Caki2 (cell line): Measurements from ENCODE around the gene DDX10. TPM values are rescaled to one million over a fixed set of nuclear protein-coding genes. Genes with fewer than 3 reads are reported as not detected.
A peak's percentile ranks its signal among the peaks of the same experiment; 100 is the strongest.
"Not testable (repeated sequence)": the region's sequence is repeated elsewhere in the genome, so short reads cannot be mapped to it uniquely, and the experiment has no call there.

ENCODE experiments used
- DNase-seq: peaks from one replicate; pipeline ENCODE4 v3.0.0-alpha.2; 2015; ENCODE audit warnings: low read depth
- in situ Hi-C: cut with HindIII; loops from 2 replicates; pipeline ENCODE4 v1.10.0; 2016; ENCODE audit warnings: low sequenced_read_pairs, low pct_unique_long_range_greater_than_20kb, mixed read lengths
- total RNA-seq: library from RNA; depleted of rRNA; stranded (reverse); fragments of >200 nt; shearing (Covaris generic); gene quantifications from 2 replicates; pipeline ENCODE4 v1.2.3, GENCODE V29; 2014; ENCODE audit warnings: low replicate concordance

DDX10 gene
- total RNA-seq, 1 experiment from 2014 or later = 11.2 TPM

DNA sequence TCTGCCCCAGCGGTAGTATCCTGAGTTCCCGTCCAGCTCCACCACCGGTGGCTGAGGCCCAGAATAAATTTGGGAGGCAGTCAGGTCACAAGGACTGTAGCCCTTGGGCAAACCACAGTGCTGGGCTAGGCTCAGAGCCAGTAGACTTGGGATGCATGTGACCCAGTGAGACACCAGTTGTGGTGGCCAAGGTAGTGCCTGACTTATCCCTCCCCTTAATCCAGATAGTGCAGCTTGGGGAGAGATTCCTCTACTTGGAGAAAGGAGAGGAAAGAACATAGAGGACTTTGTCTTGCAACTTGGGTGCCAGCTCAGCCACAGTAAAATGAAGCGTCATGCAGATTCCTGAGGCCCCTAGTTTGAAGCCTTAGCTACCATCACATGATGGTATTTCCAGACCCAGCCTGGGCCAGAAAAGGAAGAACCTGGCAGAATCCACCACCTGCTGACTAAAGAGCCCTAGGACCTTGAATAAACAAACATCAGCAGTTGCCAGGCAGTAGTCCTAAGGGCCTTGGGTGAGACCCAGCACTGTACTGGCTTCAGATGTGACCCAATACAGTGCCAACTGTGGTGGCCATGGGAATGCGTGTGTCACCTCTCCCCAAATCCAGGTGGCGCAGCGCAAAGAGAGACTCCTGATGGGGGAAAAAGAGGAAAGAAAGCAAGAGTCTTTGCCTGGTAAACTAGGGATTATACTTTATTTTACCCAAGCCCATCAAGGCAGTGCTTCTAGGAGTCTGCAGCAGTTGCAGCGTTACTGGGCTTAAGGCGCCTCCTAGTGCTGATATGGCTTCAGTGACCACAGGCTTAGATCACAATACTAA lies 17.0 kb upstream of the DDX10 start:
- in situ Hi-C loops = no loop called here
- DNase-seq = peak; percentile 40

DNA sequence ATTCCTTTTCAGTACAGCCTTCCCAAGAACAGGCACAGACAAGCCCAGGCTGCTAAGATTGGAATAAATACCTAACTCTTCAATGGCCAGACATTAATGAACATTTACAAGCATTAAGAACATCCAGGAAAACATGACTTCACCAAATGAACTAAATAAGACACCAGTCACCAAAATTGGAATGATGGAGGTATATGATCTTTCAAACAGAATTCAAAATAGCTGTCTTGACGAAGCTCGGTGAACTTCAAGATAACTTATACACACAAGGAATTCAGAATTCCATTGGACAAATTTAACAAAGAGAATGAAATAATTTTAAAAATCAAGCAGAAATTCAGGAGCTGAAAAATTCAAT lies 16.4 kb upstream of the DDX10 start:
- no peak for DNase-seq
- in situ Hi-C loops = no loop called here

DNA sequence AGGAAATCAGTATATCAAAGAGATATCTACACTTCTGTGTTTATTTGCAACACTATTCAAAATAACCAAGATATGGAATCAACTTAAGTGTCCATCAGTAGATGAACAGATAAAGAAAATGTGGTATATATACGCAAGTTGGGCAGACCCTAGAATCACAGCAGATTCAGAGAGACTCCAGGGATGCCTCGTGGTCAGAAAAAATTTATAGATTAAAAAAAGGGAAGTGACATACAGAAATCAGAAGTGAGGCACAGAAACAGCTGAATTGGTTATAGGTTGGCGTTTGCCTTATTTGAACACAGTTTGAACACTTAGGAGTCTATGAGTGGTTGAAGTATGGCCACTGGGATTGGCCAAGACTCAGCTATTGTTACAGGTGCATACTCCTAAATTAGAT lies 10.8 kb upstream of the DDX10 start:
- DNase-seq, in situ Hi-C loops: not testable (repeated sequence)

DNA sequence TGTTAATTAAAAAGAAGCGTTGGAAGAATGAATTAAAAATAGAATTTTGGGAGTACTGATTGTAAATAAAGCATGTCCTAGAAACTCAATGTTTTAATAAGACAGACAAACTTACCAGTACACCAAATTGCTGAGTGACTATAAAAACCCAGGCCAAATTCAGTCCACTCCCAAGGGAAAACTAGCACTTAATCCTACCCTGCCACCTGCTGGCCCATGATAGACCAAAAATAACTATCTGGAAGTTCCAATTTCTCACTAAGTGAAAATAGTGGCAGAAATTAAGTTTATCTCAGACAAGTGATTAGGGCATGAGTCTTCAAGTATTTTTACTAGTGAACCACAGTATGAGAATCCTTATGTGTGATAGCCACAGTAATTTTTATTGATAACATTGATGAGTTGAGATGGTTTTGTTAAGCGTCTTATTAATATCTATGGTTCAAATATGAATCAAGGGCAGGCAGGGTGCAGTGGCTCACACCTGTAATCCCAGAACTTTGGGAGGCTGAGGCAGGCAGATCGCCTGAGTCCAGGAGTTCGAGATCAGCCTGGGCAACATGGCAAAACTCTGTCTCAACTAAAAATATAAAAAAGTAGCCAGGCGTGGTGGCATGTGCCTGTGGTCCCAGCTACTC lies 9.8 kb upstream of the DDX10 start:
- in situ Hi-C loops = no loop called here

GRCh38 chr11:108662700-108663099 lies 2.2 kb upstream of the DDX10 start:
- DNase-seq = no peak
- in situ Hi-C loops = no loop called here

More for the DNA sequence above, 9.8 kb upstream of the DDX10 start:
- DNase-seq = peak; percentile 30

DNA sequence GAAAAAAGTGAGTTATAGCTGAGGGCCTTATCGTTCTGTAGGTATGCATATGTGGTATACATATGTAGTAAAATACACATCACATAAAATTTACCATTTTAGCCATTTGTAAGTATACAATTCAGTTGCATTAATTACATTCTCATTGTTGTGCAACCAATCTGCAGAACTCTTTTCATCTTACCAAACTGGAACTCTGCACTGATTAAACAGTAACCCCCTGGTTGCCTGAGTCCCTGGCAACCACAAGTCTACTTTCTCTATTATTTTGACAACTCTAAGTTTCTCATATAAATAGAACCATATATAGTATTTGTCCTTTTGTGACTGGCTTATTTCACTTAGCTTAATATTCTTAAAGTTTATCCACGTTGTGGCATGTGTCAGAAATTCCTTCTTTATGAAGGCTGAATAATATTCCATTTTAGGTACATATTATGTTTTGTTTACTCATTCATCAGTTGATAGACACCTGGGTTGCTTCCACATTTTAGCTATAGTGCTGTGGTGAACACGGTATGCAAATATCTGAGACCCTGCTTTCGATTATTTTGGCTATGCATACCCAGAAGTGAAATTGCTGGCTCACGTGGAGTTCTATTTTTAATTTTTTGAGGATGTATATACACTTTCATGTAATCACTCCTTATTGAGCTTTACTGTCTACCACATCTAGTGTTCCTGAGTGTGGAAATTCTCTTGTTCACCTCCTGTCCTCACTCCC lies 1.6 kb upstream of the DDX10 start:
- in situ Hi-C loops = no loop called here
- no peak for DNase-seq

DNA sequence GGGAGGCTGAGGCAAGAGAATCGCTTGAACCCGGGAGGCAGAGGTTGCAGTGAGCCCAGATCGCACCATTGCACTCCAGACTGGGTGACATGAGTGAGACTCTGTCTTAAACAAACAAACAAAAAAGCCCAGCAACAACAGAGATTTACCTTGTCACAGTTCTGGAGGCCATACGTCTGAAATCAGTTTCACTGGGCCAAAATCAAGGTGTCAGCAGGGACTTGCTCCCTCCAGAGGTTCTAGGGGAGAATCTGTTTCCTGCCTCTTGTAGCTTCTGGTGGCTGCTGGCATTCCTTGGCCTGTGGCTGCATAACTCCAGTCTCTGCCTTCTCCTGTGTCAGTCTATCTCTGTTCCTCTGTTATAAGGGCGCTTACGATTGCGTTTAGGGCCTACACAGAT lies 1.5 kb downstream of the DDX10 start:
- in situ Hi-C loops = no loop called here
- DNase-seq = no peak

DNA sequence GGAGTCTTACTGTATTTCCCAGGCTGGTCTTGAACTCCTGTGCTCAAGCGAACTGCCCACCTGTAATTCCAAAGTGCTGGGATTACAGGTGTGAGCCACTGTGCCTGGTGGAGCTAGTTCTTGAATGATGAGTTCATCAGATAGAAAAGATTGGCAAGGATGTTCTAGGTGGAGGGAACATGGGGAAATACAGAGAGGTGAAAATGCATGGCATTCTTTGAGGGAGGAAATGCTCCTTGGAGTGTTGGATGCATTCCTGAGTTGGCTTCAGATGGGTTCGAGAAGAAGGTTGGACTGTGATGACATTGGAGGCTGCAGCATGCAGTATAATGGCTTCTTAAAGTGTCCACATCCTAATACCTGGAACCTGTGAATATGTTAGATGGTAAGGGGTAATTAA lies 4.4 kb downstream of the DDX10 start:
- in situ Hi-C loops = no loop called here
- no peak for DNase-seq

DNA sequence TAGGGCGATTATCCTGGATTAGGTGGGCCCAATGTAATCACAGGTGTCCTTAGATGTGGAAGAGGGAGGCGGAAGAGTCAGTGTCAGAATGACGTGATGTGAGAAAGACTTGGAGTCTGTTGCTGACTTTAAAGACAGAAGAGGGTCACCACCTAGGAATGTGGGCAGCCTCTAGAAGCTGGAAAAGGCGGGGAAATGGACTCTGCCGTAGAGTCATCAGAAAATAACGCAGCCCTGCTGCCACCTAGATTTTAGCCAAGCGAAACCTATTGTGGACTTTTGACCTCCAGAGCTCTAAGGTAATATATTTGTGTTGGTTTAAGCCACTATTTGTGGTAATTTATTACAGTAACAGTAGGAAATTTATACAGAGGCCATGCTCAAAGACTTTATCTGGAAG lies 4.8 kb downstream of the DDX10 start:
- in situ Hi-C loops = no loop called here
- DNase-seq = peak; percentile 56

DNA sequence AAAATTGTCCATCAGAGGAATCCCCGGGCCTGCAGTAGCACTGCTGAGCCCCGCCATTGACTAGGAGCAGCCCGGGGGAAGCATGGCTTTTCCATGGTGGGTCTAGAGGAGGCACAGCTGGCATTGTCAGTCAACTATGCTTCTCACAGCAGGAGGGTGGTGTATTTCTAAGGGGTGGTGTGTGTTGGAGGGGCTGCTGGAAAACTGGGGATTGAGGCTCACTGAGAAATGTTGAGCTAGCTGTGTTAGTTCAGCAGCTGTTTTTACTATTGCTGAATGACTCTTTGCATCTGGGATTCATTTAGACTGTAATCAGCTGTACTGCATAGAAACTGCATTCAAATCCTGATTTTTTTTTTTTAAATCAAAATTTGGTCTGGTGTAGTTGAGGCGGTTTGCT lies 5.6 kb downstream of the DDX10 start:
- in situ Hi-C loops = no loop called here
- DNase-seq = no peak

- in situ Hi-C loops = no loop called here
- DNase-seq = no peak
These were observed 7.2 kb downstream of the DDX10 start for GRCh38 chr11:108672113-108672512.

DNA sequence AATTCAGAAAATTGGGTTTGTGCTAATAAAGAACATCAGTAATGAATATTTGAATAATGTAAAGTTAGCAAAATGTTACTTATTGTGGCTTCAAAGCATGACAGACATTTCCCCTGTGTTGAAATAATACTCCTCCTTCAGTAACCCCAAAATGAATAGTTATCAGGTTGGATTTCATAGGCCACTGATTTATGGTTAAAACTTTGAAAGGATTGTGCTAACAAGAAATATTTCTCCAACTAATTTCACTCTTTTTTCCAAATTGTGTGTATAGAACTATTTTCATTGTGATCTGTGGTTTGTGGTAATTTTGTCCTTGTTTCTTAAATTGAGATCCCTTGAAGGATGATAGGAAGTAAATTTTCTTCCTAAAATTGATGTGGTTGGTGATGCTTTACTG lies 7.9 kb downstream of the DDX10 start:
- no peak for DNase-seq
- in situ Hi-C loops = no loop called here

- in situ Hi-C loops = no loop called here
- no peak for DNase-seq
These were observed 14.2 kb downstream of the DDX10 start for GRCh38 chr11:108679045-108679444.

- in situ Hi-C loops = no loop called here
These were observed 15.4 kb downstream of the DDX10 start for GRCh38 chr11:108680271-108680670.

DNA sequence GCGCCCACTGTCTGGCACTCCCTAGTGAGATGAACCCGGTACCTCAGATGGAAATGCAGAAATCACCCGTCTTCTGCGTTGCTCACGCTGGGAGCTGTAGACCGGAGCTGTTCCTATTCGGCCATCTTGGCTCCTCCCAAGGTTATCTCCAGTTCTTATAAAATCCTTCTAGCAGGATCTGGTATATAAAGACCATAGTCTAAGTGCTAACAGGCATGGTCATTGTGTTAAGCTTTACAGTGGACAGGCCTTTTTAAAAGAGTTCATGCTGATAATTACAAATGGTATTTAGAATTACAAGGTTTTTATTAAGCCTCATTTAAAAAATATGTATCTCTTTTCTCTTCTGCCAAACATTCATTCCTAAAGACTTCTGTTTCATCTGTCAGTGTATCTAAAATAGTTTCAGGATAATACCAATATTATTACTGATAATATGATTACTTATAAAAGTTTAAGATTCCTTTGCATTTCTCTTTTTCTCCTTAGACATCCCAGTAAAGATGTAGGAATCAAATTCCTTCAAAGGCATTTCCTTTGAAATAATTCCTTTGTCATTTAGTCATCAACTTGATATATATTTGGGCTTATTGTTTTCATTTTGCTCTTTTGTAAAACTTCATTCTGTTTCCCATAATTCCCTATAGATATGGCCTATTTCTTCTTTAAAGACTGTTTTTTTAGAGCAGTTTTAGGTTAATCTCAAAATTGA lies 20.7 kb downstream of the DDX10 start:
- in situ Hi-C loops = no loop called here

More at GRCh38 chr11:108680271-108680670, 15.4 kb downstream of the DDX10 start:
- no peak for DNase-seq

GRCh38 chr11:108693852-108694251 lies 29.0 kb downstream of the DDX10 start:
- in situ Hi-C loops = no loop called here
- no peak for DNase-seq

More for the DNA sequence above, 20.7 kb downstream of the DDX10 start:
- no peak for DNase-seq

DNA sequence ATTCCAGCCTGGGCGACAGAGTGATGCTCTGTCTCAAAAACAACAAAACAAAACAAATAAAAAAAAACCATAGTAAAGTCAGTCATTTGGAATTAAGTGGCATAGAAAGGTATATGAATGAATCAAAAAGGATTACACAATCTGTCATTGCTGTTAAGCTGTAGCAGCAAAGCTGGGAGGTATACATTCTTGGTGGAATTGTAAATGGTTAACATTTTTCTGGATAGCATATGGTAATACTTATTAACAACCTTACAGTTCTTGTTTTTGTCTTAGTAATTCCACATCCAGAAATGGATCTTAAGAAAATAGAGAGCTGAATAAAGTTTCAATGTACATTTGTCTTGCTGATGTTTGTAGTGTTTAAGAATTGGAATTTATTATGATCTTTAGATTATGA lies 30.0 kb downstream of the DDX10 start:
- DNase-seq = no peak
- in situ Hi-C loops = no loop called here

GRCh38 chr11:108697872-108698473 lies 33.1 kb downstream of the DDX10 start:
- in situ Hi-C loops = no loop called here
- DNase-seq = peak; percentile 30
